Measurements from ENCODE around the gene CCNH. TPM values are rescaled to one million over a fixed set of nuclear protein-coding genes. Genes with fewer than 3 reads are reported as not detected.

Gene CCNH
- polyA plus RNA-seq, 2 of the 4 experiments (the other 2 are of a cell fraction): 74.1 to 85.1 TPM

- TF ChIP-seq BCL3 (IDR thresholded peaks at IDR 0.05) (no peak), SREBF2 (IDR thresholded peaks at IDR 0.05) (no peak), FOSB (CRISPR knock-in tag; IDR thresholded peaks at IDR 0.05) (no peak), CBX8 (IDR thresholded peaks at IDR 0.05) (no peak), HOXB13 (CRISPR knock-in tag; IDR thresholded peaks at IDR 0.05; ENCODE audit: low read depth) (no peak), MYC (IDR thresholded peaks at IDR 0.05; ENCODE audit: borderline replicate concordance, low read length) (no peak), CBX2 (IDR thresholded peaks at IDR 0.05; ENCODE audit: borderline replicate concordance, low read depth) (no peak)
Measured at GRCh38 chr5:87360132-87360531, 52.6 kb downstream of the CCNH start (continued).

- no peaks in the 10 kb centered on the region for H3K4me1 ChIP-seq
- DNase-seq (ENCODE audit: low read depth in 1 of 2, low spot score in 1 of 2): no peak
- H3K4me2 ChIP-seq: no peak overlapping the region
- ChIA-PET POLR2A (no interaction called here), CTCF (no interaction called here)
- TF ChIP-seq HES2 (IDR thresholded peaks at IDR 0.05) (no peak), KDM1A (IDR thresholded peaks at IDR 0.05; ENCODE audit: low read depth) (no peak), KDM5A (IDR thresholded peaks at IDR 0.05) (no peak), BHLHE40 (IDR thresholded peaks at IDR 0.05; ENCODE audit: low read depth, low read length) (no peak), FOSL2 (IDR thresholded peaks at IDR 0.05) (no peak), FOSL2 (CRISPR knock-in tag; IDR thresholded peaks at IDR 0.05) (no peak), FOSB (CRISPR knock-in tag; IDR thresholded peaks at IDR 0.05) (no peak), PBX3 (IDR thresholded peaks at IDR 0.05) (no peak), HMGXB4 (CRISPR knock-in tag; IDR thresholded peaks at IDR 0.05; ENCODE audit: borderline replicate concordance) (no peak), RARB (CRISPR knock-in tag; IDR thresholded peaks at IDR 0.05) (no peak), PHF8 (IDR thresholded peaks at IDR 0.05; ENCODE audit: borderline replicate concordance, low read depth) (no peak), POLR2A (IDR thresholded peaks at IDR 0.05; ENCODE audit: low read length) (no peak), HOXB5 (CRISPR knock-in tag; IDR thresholded peaks at IDR 0.05) (no peak), BCL3 (IDR thresholded peaks at IDR 0.05) (no peak), JUNB (IDR thresholded peaks at IDR 0.05) (no peak), SMC3 (IDR thresholded peaks at IDR 0.05) (no peak), USF2 (IDR thresholded peaks at IDR 0.05) (no peak), RNF2 (IDR thresholded peaks at IDR 0.05; ENCODE audit: borderline replicate concordance, low read depth) (no peak)
- no peak overlapping the region for H3K4me3 ChIP-seq
- FAIRE-seq: no peak
- H3K9me3 ChIP-seq: no peaks in the 10 kb centered on the region
- no peak overlapping the region for H3K27ac ChIP-seq
- ATAC-seq: no peak
- 91% methylated on average over 2 of the region's 2 CpGs for WGBS (ENCODE audit: missing lambda C conversion rate)
Measured at GRCh38 chr5:87359106-87359505, 53.6 kb downstream of the CCNH start.
